Kidney epithelial cell (primary cell): ENCODE results near the gene EPHB1. TPM values are rescaled to one million over a fixed set of nuclear protein-coding genes. Genes with fewer than 3 reads are reported as not detected.

Experiments used
- DNase-seq: peaks from one replicate; pipeline ENCODE4 v3.0.0-alpha.2; 2010; ENCODE audit warnings: low read depth
- H3K27me3 ChIP-seq: 2 replicates; pipeline ENCODE4 v1.6.0; 2011; ENCODE audit warnings: low read length; ENCODE audit not compliant: control insufficient read depth, insufficient read depth
- H3K36me3 ChIP-seq: 2 replicates; pipeline ENCODE4 v1.5.1; 2011; ENCODE audit warnings: low read length; ENCODE audit not compliant: control insufficient read depth, insufficient read depth
- H3K4me3 ChIP-seq: 2 replicates; pipeline ENCODE4 v1.5.1; 2011; ENCODE audit warnings: low read depth, mild to moderate bottlenecking, control low read depth, low read length
- CTCF ChIP-seq: IDR thresholded peaks from 2 replicates; pipeline ENCODE4 v1.5.1; 2011; ENCODE audit warnings: mild to moderate bottlenecking, moderate library complexity, low read length, control low read depth, inconsistent platforms; ENCODE audit not compliant: insufficient read depth, poor library complexity, severe bottlenecking
- total RNA-seq: library from RNA; depleted of rRNA; stranded (reverse); fragments of >200 nt; gene quantifications from 2 replicates; pipeline ENCODE4 v1.2.3, GENCODE V29; 2015

The EPHB1 gene
- total RNA-seq, 1 donor from 2014 or later: 10.8 TPM

DNA sequence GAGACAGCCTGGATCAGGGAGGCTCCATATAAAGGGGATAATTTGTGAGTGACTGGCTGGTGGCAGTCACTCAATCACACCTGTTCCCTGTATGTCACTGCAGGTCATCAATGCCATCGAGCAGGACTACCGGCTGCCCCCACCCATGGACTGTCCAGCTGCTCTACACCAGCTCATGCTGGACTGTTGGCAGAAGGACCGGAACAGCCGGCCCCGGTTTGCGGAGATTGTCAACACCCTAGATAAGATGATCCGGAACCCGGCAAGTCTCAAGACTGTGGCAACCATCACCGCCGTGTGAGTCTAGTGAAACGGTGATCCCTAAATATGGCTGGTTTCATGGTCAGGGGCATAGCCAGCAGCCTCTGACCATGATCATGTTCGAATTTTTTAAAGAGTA is 453.2 kb downstream of the EPHB1 start:
- no peak overlapping the region for H3K4me3 ChIP-seq
- no peaks in the 10 kb centered on the region for H3K36me3 ChIP-seq
- no peak for DNase-seq

GRCh38 chr3:135249186-135249585 is 454.1 kb downstream of the EPHB1 start:
- no peak overlapping the region for H3K4me3 ChIP-seq
- no peaks in the 10 kb centered on the region for H3K27me3 ChIP-seq
- H3K36me3 ChIP-seq: no peaks in the 10 kb centered on the region
- DNase-seq: no peak
- no peak for TF ChIP-seq CTCF

More for the DNA sequence above, 453.2 kb downstream of the EPHB1 start:
- no peak for TF ChIP-seq CTCF
- no peaks in the 10 kb centered on the region for H3K27me3 ChIP-seq

- Histone ChIP-seq H3K36me3 (no peaks in the 10 kb centered on the region), H3K4me3 (no peak overlapping the region), H3K27me3 (no peaks in the 10 kb centered on the region)
- no peak for DNase-seq
- no peak for TF ChIP-seq CTCF
Observed at GRCh38 chr3:135258916-135259315, 463.9 kb downstream of the EPHB1 start.

DNA sequence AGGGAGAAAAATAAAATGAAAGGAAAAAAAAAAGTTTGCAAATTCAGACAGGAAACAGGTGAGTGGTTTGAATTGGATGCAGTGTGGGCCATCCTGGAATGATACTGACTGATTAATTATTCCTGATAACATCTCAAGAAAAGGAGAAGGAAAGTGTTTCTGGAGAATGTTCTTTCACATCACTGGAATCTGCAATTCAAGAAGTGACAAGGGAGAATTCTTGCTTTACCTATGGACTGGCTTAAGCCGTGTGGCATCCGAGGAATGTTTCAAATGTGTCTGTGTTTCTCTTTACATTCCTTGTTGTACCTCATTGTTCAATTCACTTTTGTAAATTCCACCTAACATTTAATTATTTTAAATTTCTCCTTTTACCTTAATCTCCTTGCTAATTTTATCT is 465.0 kb downstream of the EPHB1 start:
- Histone ChIP-seq H3K4me3 (no peak overlapping the region), H3K27me3 (no peaks in the 10 kb centered on the region), H3K36me3 (no peaks in the 10 kb centered on the region)
- DNase-seq: no peak
- no peak for TF ChIP-seq CTCF

DNA sequence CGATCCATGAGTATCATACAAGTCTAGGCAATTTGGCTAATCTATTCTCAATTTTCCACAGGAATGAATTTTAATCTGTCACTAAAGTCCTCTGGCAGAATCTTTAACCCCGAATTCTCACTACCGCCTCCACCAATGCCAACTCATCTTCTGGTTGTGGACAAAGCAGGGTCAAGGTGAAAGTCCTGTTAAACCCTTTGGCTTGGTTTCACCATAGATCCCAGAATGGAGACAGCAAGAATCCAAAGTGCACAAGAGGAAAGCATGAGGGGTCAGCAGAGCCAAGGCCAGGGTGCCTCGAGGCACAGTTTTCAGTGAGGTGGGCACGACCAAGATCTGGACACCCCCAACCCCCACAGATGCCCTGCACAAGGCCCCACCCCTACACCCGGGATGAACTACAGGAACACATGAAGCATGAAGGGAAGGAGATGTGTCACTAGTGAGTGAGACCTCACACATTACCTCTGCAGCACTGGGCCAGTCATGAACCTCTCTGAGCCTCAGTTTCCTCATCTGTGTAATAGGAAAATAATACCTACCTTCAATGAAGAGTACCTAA is 466.2 kb downstream of the EPHB1 start:
- Histone ChIP-seq H3K4me3 (no peak overlapping the region), H3K36me3 (no peaks in the 10 kb centered on the region), H3K27me3 (no peaks in the 10 kb centered on the region)
- TF ChIP-seq CTCF: no peak
- DNase-seq: no peak

GRCh38 chr3:135261916-135262315 is 466.9 kb downstream of the EPHB1 start:
- no peaks in the 10 kb centered on the region for H3K36me3 ChIP-seq
- no peak for TF ChIP-seq CTCF
- H3K4me3 ChIP-seq: no peak overlapping the region
- no peak for DNase-seq
- no peaks in the 10 kb centered on the region for H3K27me3 ChIP-seq
